Measurements from ENCODE around the gene CNTN5. TPM values are rescaled to one million over a fixed set of nuclear protein-coding genes. Genes with fewer than 3 reads are reported as not detected.

Gene CNTN5
- total RNA-seq, 2 donors from 2014 or later, result 0.78 TPM; not detected in 1

GRCh38 chr11:100336873-100337272 is 1316.1 kb downstream of the CNTN5 start:
- intact Hi-C loops (cut with DNase I), result no loop called here
- Histone ChIP-seq H3K27me3 (no peaks in the 10 kb centered on the region), H3K4me1 (peaks cover 9% of the 10 kb centered on the region), H3K9me3 (no peaks in the 10 kb centered on the region), H3K36me3 (replicated peaks in 1 of 2; ENCODE audit: insufficient read depth in 1 of 2, low read depth in 2 of 2) (no peaks in the 10 kb centered on the region), H3K4me3 (no peak overlapping the region), H3K27ac (no peak overlapping the region)
- ATAC-seq (no peak), DNase-seq (no peak)
- TF ChIP-seq CTCF (IDR thresholded peaks at IDR 0.05) (no peak), POLR2A (IDR thresholded peaks at IDR 0.05) (no peak)
- 76 to 96% methylated on average over 4 of the region's 4 CpGs for WGBS, 2 donors

GRCh38 chr11:100338144-100338840 is 1317.5 kb downstream of the CNTN5 start:
- H3K36me3 ChIP-seq (replicated peaks in 1 of 2; ENCODE audit: insufficient read depth in 1 of 2, low read depth in 2 of 2), result no peaks in the 10 kb centered on the region
- no peaks in the 10 kb centered on the region for H3K9me3 ChIP-seq
- ATAC-seq (no peak), DNase-seq (no peak)
- H3K27ac ChIP-seq, result no peak overlapping the region
- H3K27me3 ChIP-seq, result no peaks in the 10 kb centered on the region
- H3K4me3 ChIP-seq, result no peak overlapping the region
- WGBS, 2 donors, result 86 to 93% methylated on average over 6 of the region's 6 CpGs
- intact Hi-C loops (cut with DNase I), result no loop called here
- TF ChIP-seq POLR2A (IDR thresholded peaks at IDR 0.05) (no peak), CTCF (IDR thresholded peaks at IDR 0.05) (no peak)
- peaks cover 9% of the 10 kb centered on the region for H3K4me1 ChIP-seq

- intact Hi-C loops (cut with DNase I), result no loop called here
- WGBS, 2 donors, result 20 to 28% methylated on average over 9 of the region's 9 CpGs
Measured at GRCh38 chr11:100340466-100341319, 1319.9 kb downstream of the CNTN5 start.

GRCh38 chr11:100353083-100353482 is 1332.3 kb downstream of the CNTN5 start:
- H3K4me3 ChIP-seq, result no peak overlapping the region
- no peaks in the 10 kb centered on the region for H3K36me3 ChIP-seq (replicated peaks in 1 of 2; ENCODE audit: insufficient read depth in 1 of 2, low read depth in 2 of 2)
- intact Hi-C loops (cut with DNase I), result no loop called here
- TF ChIP-seq CTCF (IDR thresholded peaks at IDR 0.05) (no peak), POLR2A (IDR thresholded peaks at IDR 0.05) (no peak)
- H3K27ac ChIP-seq, result no peak overlapping the region
- H3K9me3 ChIP-seq, result no peaks in the 10 kb centered on the region
- no peaks in the 10 kb centered on the region for H3K4me1 ChIP-seq
- ATAC-seq (no peak), DNase-seq (no peak)
- H3K27me3 ChIP-seq, result no peaks in the 10 kb centered on the region

More at GRCh38 chr11:100340466-100341319, 1319.9 kb downstream of the CNTN5 start:
- H3K36me3 ChIP-seq (replicated peaks in 1 of 2; ENCODE audit: insufficient read depth in 1 of 2, low read depth in 2 of 2), result no peaks in the 10 kb centered on the region
- peaks cover 9% of the 10 kb centered on the region for H3K4me1 ChIP-seq
- H3K9me3 ChIP-seq, result no peaks in the 10 kb centered on the region
- DNase-seq (peak in 2 of 4 donors; percentile 7 to 17), ATAC-seq (peak; percentile 47)
- H3K4me3 ChIP-seq, result no peak overlapping the region
- TF ChIP-seq POLR2A (IDR thresholded peaks at IDR 0.05), result no peak
- no peak for TF ChIP-seq CTCF (IDR thresholded peaks at IDR 0.05)
- H3K27me3 ChIP-seq, result no peaks in the 10 kb centered on the region
- no peak overlapping the region for H3K27ac ChIP-seq
